Measurements from ENCODE around the gene IBA57.

Gene IBA57

GRCh38 chr1:228209657-228210056 is 44.1 kb downstream of the IBA57 start:
- Histone ChIP-seq H3K9ac (ENCODE audit: insufficient read length) (no peak overlapping the region), H3K36me3 (ENCODE audit: insufficient read depth, low read length) (no peaks in the 10 kb centered on the region)
- TF ChIP-seq FOXP2 (optimal IDR thresholded peaks at IDR 0.05; ENCODE audit: control extremely low read depth, extremely low read length, insufficient read depth) (no peak), EZH2 (IDR thresholded peaks at IDR 0.05) (no peak), POLR2AphosphoS5 (IDR thresholded peaks at IDR 0.05; ENCODE audit: borderline replicate concordance, low read depth, low read length) (no peak)

GRCh38 chr1:228210076-228210651 is 44.6 kb downstream of the IBA57 start:
- Histone ChIP-seq H3K36me3 (ENCODE audit: insufficient read depth, low read length) (no peaks in the 10 kb centered on the region), H3K27ac (no peak overlapping the region), H3K9me3 (ENCODE audit: low read depth, low read length) (no peaks in the 10 kb centered on the region), H3K9ac (ENCODE audit: insufficient read length) (no peak overlapping the region), H3K4me3 (no peak overlapping the region)
- DNase-seq (ENCODE audit: low read depth, low spot score): no peak
- TF ChIP-seq EZH2 (IDR thresholded peaks at IDR 0.05) (no peak), FOXP2 (optimal IDR thresholded peaks at IDR 0.05; ENCODE audit: control extremely low read depth, extremely low read length, insufficient read depth) (no peak), POLR2AphosphoS5 (IDR thresholded peaks at IDR 0.05; ENCODE audit: borderline replicate concordance, low read depth, low read length) (no peak)

More at GRCh38 chr1:228209657-228210056, 44.1 kb downstream of the IBA57 start:
- no peak for DNase-seq (ENCODE audit: low read depth, low spot score)
- Histone ChIP-seq H3K9me3 (ENCODE audit: low read depth, low read length) (no peaks in the 10 kb centered on the region), H3K4me3 (no peak overlapping the region), H3K27ac (no peak overlapping the region)

- H3K27ac ChIP-seq: no peak overlapping the region
- TF ChIP-seq EZH2 (IDR thresholded peaks at IDR 0.05) (no peak), FOXP2 (optimal IDR thresholded peaks at IDR 0.05; ENCODE audit: control extremely low read depth, extremely low read length, insufficient read depth) (no peak), POLR2AphosphoS5 (IDR thresholded peaks at IDR 0.05; ENCODE audit: borderline replicate concordance, low read depth, low read length) (no peak)
Measured at GRCh38 chr1:228210712-228211530, 45.3 kb downstream of the IBA57 start.

GRCh38 chr1:228211531-228212414 is 46.2 kb downstream of the IBA57 start:
- Histone ChIP-seq H3K4me3 (no peak overlapping the region), H3K9me3 (ENCODE audit: low read depth, low read length) (no peaks in the 10 kb centered on the region), H3K36me3 (ENCODE audit: insufficient read depth, low read length) (no peaks in the 10 kb centered on the region; the same call in 1 of the 2 replicates), H3K9ac (ENCODE audit: insufficient read length) (no peak overlapping the region), H3K27ac (no peak overlapping the region)
- DNase-seq (ENCODE audit: low read depth, low spot score): no peak
- TF ChIP-seq FOXP2 (optimal IDR thresholded peaks at IDR 0.05; ENCODE audit: control extremely low read depth, extremely low read length, insufficient read depth) (no peak), EZH2 (IDR thresholded peaks at IDR 0.05) (no peak), POLR2AphosphoS5 (IDR thresholded peaks at IDR 0.05; ENCODE audit: borderline replicate concordance, low read depth, low read length) (no peak)

More at GRCh38 chr1:228210712-228211530, 45.3 kb downstream of the IBA57 start:
- no peak for DNase-seq (ENCODE audit: low read depth, low spot score)
- no peaks in the 10 kb centered on the region for H3K36me3 ChIP-seq (ENCODE audit: insufficient read depth, low read length)
- H3K4me3 ChIP-seq: no peak overlapping the region
- no peaks in the 10 kb centered on the region for H3K9me3 ChIP-seq (ENCODE audit: low read depth, low read length)
- no peak overlapping the region for H3K9ac ChIP-seq (ENCODE audit: insufficient read length)

- Histone ChIP-seq H3K36me3 (ENCODE audit: insufficient read depth, low read length) (no peaks in the 10 kb centered on the region; the same call in 1 of the 2 replicates), H3K9me3 (ENCODE audit: low read depth, low read length) (no peaks in the 10 kb centered on the region), H3K4me3 (peak overlapping the region; percentile 93), H3K9ac (ENCODE audit: insufficient read length) (no peak overlapping the region), H3K27ac (no peak overlapping the region)
- no peak for TF ChIP-seq EZH2 (IDR thresholded peaks at IDR 0.05)
- no peak for TF ChIP-seq POLR2AphosphoS5 (IDR thresholded peaks at IDR 0.05; ENCODE audit: borderline replicate concordance, low read depth, low read length)
- TF ChIP-seq FOXP2 (optimal IDR thresholded peaks at IDR 0.05; ENCODE audit: control extremely low read depth, extremely low read length, insufficient read depth): no peak
- no peak for DNase-seq (ENCODE audit: low read depth, low spot score)
Measured at GRCh38 chr1:228212415-228212965, 46.9 kb downstream of the IBA57 start.

- no peaks in the 10 kb centered on the region; the same call in 1 of the 2 replicates for H3K36me3 ChIP-seq (ENCODE audit: insufficient read depth, low read length)
- 0 out of 2 replicates have a peak overlapping the region, but pooled peaks have one; percentile 54 for H3K27ac ChIP-seq
- peak overlapping the region; percentile 93 for H3K4me3 ChIP-seq
- TF ChIP-seq POLR2AphosphoS5 (IDR thresholded peaks at IDR 0.05; ENCODE audit: borderline replicate concordance, low read depth, low read length) (peak; percentile 60; the same call in 1 of the 2 replicates), EZH2 (IDR thresholded peaks at IDR 0.05) (no peak), FOXP2 (optimal IDR thresholded peaks at IDR 0.05; ENCODE audit: control extremely low read depth, extremely low read length, insufficient read depth) (no peak)
- DNase-seq (ENCODE audit: low read depth, low spot score): peak; percentile 66
- H3K9me3 ChIP-seq (ENCODE audit: low read depth, low read length): no peaks in the 10 kb centered on the region
- peak overlapping the region; percentile 63 for H3K9ac ChIP-seq (ENCODE audit: insufficient read length)
Measured at GRCh38 chr1:228212966-228213844, 47.6 kb downstream of the IBA57 start.
